Endothelial cell of umbilical vein (primary cell): Measurements from ENCODE around the gene RXFP3. TPM values are rescaled to one million over a fixed set of nuclear protein-coding genes. Genes with fewer than 3 reads are reported as not detected.

Experiments used
- BruUV-seq: library from RNA; stranded (reverse); fragments of 400-500 nt; replicated peaks from 2 replicates; lab custom pipeline; 2021; lab: Mats Ljungman, UMichigan
- CTCF ChIA-PET: fragments of 300-600, 350-600 bp; sonication (Branson Sonifier 250); formaldehyde crosslinking; loops from one replicate; lab custom pipeline; 2021; ENCODE audit warnings: antibody characterized with exemption, inconsistent platforms; lab: Charles Lee
- POLR2A ChIA-PET: fragments of 300-600, 350-600 bp; sonication (Branson Sonifier 250); formaldehyde crosslinking; loops from one replicate; lab custom pipeline; 2021; ENCODE audit warnings: antibody characterized with exemption, inconsistent platforms; lab: Charles Lee
- DNase-seq: peaks from one replicate; pipeline ENCODE4 v3.0.0-alpha.2; 2011; ENCODE audit warnings: low read depth, low spot score
- FAIRE-seq: peaks from 2 replicates; lab custom pipeline; 2011; peaks lifted over from hg19 to GRCh38; lab: Jason Lieb, UNC
- H2AFZ ChIP-seq: 2 replicates; pipeline ENCODE4 v1.6.0; 2012; ENCODE audit warnings: low read depth, low read length, control low read depth, inconsistent platforms
- H3K27ac ChIP-seq: 2 replicates; pipeline ENCODE4 v1.5.1; 2011; ENCODE audit warnings: low read depth, mild to moderate bottlenecking, control low read depth, low read length, moderate library complexity; ENCODE audit not compliant: insufficient read depth
- H3K27me3 ChIP-seq, 2 experiments: 2 replicates each; pipeline versions ENCODE4 v1.6.0 to v1.6.1; 2011; ENCODE audit warnings: low read length in 2 of 2, mixed read lengths in 1 of 2; ENCODE audit not compliant: control insufficient read depth in 2 of 2, insufficient read depth in 2 of 2
- H3K36me3 ChIP-seq, 2 experiments: 2 replicates in 1 of 2; 3 replicates in 1 of 2; pipeline ENCODE4 v1.5.1; 2011; ENCODE audit warnings: low read length in 2 of 2, mild to moderate bottlenecking in 1 of 2, moderate library complexity in 1 of 2; ENCODE audit not compliant: control insufficient read depth in 2 of 2, insufficient read depth in 2 of 2; ENCODE audit errors: extremely low read depth in 1 of 2
- H3K4me1 ChIP-seq: 3 replicates; pipeline ENCODE4 v1.5.1; 2011; ENCODE audit warnings: mild to moderate bottlenecking, low read length; ENCODE audit not compliant: control insufficient read depth, insufficient read depth; ENCODE audit errors: extremely low read depth
- H3K4me2 ChIP-seq: 2 replicates; pipeline ENCODE4 v1.6.1; 2011; ENCODE audit warnings: low read length, control low read depth, mixed read lengths; ENCODE audit not compliant: insufficient read depth
- H3K4me3 ChIP-seq, 3 experiments: fragments of 200-600 bp in 1 of 3; sonication (generic), shearing (Covaris generic) in 1 of 3; replicated peaks in 1 of 3; 2 replicates each; pipeline ENCODE4 v1.5.1; 2011 to 2016; ENCODE audit warnings: control low read depth in 3 of 3, low read length in 3 of 3, mild to moderate bottlenecking in 2 of 3, inconsistent platforms in 1 of 3, low read depth in 1 of 3, moderate library complexity in 1 of 3; ENCODE audit not compliant: insufficient read depth in 1 of 3
- H3K79me2 ChIP-seq: 2 replicates; pipeline ENCODE4 v1.6.0; 2012; ENCODE audit warnings: low read length, inconsistent platforms; ENCODE audit not compliant: control insufficient read depth, insufficient read depth
- H3K9ac ChIP-seq: replicated peaks from 2 replicates; pipeline ENCODE3; 2011; ENCODE audit warnings: low read length, control low read depth; ENCODE audit not compliant: insufficient read depth; ENCODE audit errors: extremely low read depth
- H3K9me1 ChIP-seq: replicated peaks from 3 replicates; pipeline ENCODE4 v1.6.0; 2011; ENCODE audit warnings: mild to moderate bottlenecking, low read length; ENCODE audit not compliant: control insufficient read depth, insufficient read depth; ENCODE audit errors: extremely low read depth
- H3K9me3 ChIP-seq: replicated peaks from 2 replicates; pipeline ENCODE4 v1.5.1; 2012; ENCODE audit warnings: low read length, inconsistent platforms; ENCODE audit not compliant: control insufficient read depth, insufficient read depth
- H4K20me1 ChIP-seq: replicated peaks from 2 replicates; pipeline ENCODE3; 2011; ENCODE audit warnings: mild to moderate bottlenecking, low read length; ENCODE audit not compliant: control insufficient read depth, insufficient read depth; ENCODE audit errors: extremely low read depth
- CTCF ChIP-seq, 2 donors: IDR thresholded peaks; 1 replicate in 1 of 2; 2 replicates in 1 of 2; pipeline ENCODE4 v1.5.1; 2011; ENCODE audit warnings: low read length in 2 of 2, mild to moderate bottlenecking in 2 of 2, moderate library complexity in 2 of 2, control low read depth in 1 of 2, inconsistent platforms in 1 of 2, low read depth in 1 of 2; ENCODE audit not compliant: insufficient read depth in 1 of 2; ENCODE audit errors: extremely low read depth in 1 of 2
- EZH2 ChIP-seq: IDR thresholded peaks from 2 replicates; pipeline ENCODE4 v1.6.1; 2012; ENCODE audit warnings: borderline replicate concordance, low read depth, mild to moderate bottlenecking, moderate library complexity, low read length, inconsistent platforms; ENCODE audit not compliant: severe bottlenecking
- FOS ChIP-seq: IDR thresholded peaks from 2 replicates; pipeline ENCODE4 v1.6.1; 2011; ENCODE audit warnings: mild to moderate bottlenecking, low read length, moderate library complexity, borderline replicate concordance; ENCODE audit not compliant: insufficient read depth
- GATA2 ChIP-seq: IDR thresholded peaks from 2 replicates; pipeline ENCODE4 v1.7.0; 2011; ENCODE audit warnings: low read depth, mild to moderate bottlenecking, moderate library complexity, mixed read lengths, low read length; ENCODE audit not compliant: insufficient read length, insufficient read depth
- JUN ChIP-seq: IDR thresholded peaks from 2 replicates; pipeline ENCODE4 v1.6.1; 2011; ENCODE audit warnings: borderline replicate concordance, low read depth; ENCODE audit not compliant: insufficient read length, insufficient read depth
- MAX ChIP-seq: IDR thresholded peaks from 2 replicates; pipeline ENCODE4 v1.6.1; 2011; ENCODE audit not compliant: insufficient read depth, insufficient read length
- MYC ChIP-seq: IDR thresholded peaks from one replicate; pipeline ENCODE4 v1.6.1; 2011; ENCODE audit warnings: mild to moderate bottlenecking, low read depth, low read length
- POLR2A ChIP-seq: IDR thresholded peaks from 2 replicates; pipeline ENCODE4 v1.6.1; 2012; ENCODE audit warnings: low read depth, mild to moderate bottlenecking, control low read depth, low read length
- POLR2AphosphoS5 ChIP-seq: IDR thresholded peaks from 2 replicates; pipeline ENCODE4 v1.6.1; 2012; ENCODE audit warnings: low read depth, mild to moderate bottlenecking, control low read depth, low read length, moderate library complexity; ENCODE audit not compliant: insufficient read depth
- dilution Hi-C: fragments of 300-500 bp; cut with MboI; formaldehyde crosslinking; loops from one replicate; pipeline ENCODE4 v1.15.0; 2019; ENCODE audit warnings: low sequenced_read_pairs; ENCODE audit not compliant: extremely low pct_ligation_motif_present
- intact Hi-C: fragments of 100-400 bp; cut with micrococcal nuclease; formaldehyde crosslinking; loops from one replicate; pipeline ENCODE4 v1.10.0; 2022
- polyA plus RNA-seq, 4 experiments: library from polyadenylated mRNA; depleted of rRNA in 3 of 4; stranded (reverse) in 3 of 4; unstranded in 1 of 4; fragments of >200 nt; gene quantifications; 2 replicates each; pipeline versions ENCODE4 v1.2.1 to v1.2.3, GENCODE V29; 2011 to 2012; ENCODE audit warnings: missing spikeins in 1 of 4
- total RNA-seq: library from RNA; stranded (reverse); gene quantifications from 2 replicates; pipeline ENCODE4 v1.2.3, GENCODE V29; 2021

The RXFP3 gene
- total and polyA plus RNA-seq, 2 donors (not counting 3 experiments of a cell fraction or from before 2014, with no cell fraction given): not detected

DNA sequence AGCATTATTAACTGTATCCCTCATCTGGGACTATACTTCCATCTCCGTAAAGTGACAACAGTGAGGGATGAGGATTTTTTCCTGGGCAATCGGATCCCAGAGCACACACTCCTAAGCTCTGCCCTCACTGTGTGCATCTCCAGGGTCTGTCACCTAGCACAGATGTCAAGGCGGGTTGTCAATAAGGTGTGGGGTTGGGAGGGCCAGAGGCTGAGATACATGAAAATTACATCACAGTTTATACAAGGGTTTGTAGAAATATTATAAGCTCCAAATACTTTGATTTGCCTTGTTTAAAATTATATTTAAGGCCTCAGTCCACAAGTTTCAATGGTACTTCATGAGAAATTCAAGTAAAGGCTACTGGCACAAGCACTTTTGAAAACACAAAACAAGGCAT, 48.9 kb upstream of the RXFP3 start:
- Histone ChIP-seq H3K36me3 (no peaks in the 10 kb centered on the region), H3K4me3 (no peak overlapping the region), H2AFZ (no peak overlapping the region), H3K9ac (no peak overlapping the region), H3K4me2 (no peak overlapping the region), H3K27me3 (peaks cover 11 to 21% of the 10 kb centered on the region in 2 experiments), H3K9me3 (no peaks in the 10 kb centered on the region), H4K20me1 (no peaks in the 10 kb centered on the region), H3K79me2 (no peaks in the 10 kb centered on the region), H3K9me1 (no peaks in the 10 kb centered on the region), H3K4me1 (peaks cover 10% of the 10 kb centered on the region), H3K27ac (no peak overlapping the region)
- ChIA-PET CTCF (no interaction called here), POLR2A (no interaction called here)
- intact Hi-C loops (no loop called here), dilution Hi-C loops (no loop called here)
- DNase-seq (no peak), FAIRE-seq (no peak)
- BruUV-seq: no TSS peak
- TF ChIP-seq POLR2AphosphoS5: no peak
- no peak for TF ChIP-seq GATA2
- TF ChIP-seq FOS: no peak
- no peak for TF ChIP-seq JUN
- no peak for TF ChIP-seq MYC
- no peak for TF ChIP-seq MAX
- no peak for TF ChIP-seq CTCF (IDR thresholded peaks at IDR 0.05; ENCODE audit: extremely low read depth in 1 of 2, insufficient read depth in 1 of 2, low read depth in 1 of 2, low read length in 2 of 2)
- no peak for TF ChIP-seq POLR2A
- TF ChIP-seq EZH2: no peak
